Lower leg skin (tissue), 4 donors: Measurements from ENCODE around the gene CFH. TPM values are rescaled to one million over a fixed set of nuclear protein-coding genes. Genes with fewer than 3 reads are reported as not detected.
"Not testable (repeated sequence)": the region's sequence is repeated elsewhere in the genome, so short reads cannot be mapped to it uniquely, and the experiment has no call there.

Source experiments
- DNase-seq, 2 donors: peaks; one replicate each; pipeline ENCODE4 v3.0.0-alpha.2; 2019; ENCODE audit warnings: low spot score in 2 of 2
- H3K4me3 ChIP-seq: fragments of 200-600 bp; sonication (generic); 2 replicates; pipeline ENCODE4 v1.5.1; 2017; ENCODE audit warnings: mild to moderate bottlenecking, low read depth; ENCODE audit not compliant: poor library complexity, severe bottlenecking
- CTCF ChIP-seq, 3 donors: fragments of 450-650 bp; IDR thresholded peaks; one replicate each; pipeline ENCODE4 v1.5.1; 2016; ENCODE audit warnings: antibody characterized with exemption in 3 of 3, mild to moderate bottlenecking in 3 of 3, moderate library complexity in 2 of 3
- POLR2A ChIP-seq, 2 donors: fragments of 450-650 bp; IDR thresholded peaks; one replicate each; pipeline ENCODE4 v1.6.1; 2016 to 2017; ENCODE audit warnings: antibody characterized with exemption in 2 of 2, mild to moderate bottlenecking in 1 of 2, moderate library complexity in 1 of 2
- WGBS, 2 donors: methylation state at CpG; one replicate each; pipeline ENCODE4 v1.1.5; 2018; 5-methylcytosine and 5-hydroxymethylcytosine counted together
- intact Hi-C: fragments of 100-400 bp; cut with DNase I; formaldehyde crosslinking; loops from one replicate; pipeline ENCODE4 v1.15.0; 2023; ENCODE audit warnings: low total_unique reads
- total RNA-seq, 4 donors: library from RNA; depleted of rRNA; stranded (reverse); fragments of >200 nt; gene quantifications; one replicate each; pipeline ENCODE4 v1.1.0, GENCODE V29; 2016

The CFH gene
- total RNA-seq, 4 donors from 2014 or later: 40.8 to 115 (median 56.6) TPM

- WGBS, 2 donors: 90% methylated on average over 4 of the region's 4 CpGs
Measured at GRCh38 chr1:196684476-196684875, 32.6 kb downstream of the CFH start.

GRCh38 chr1:196685506-196685905 lies 33.7 kb downstream of the CFH start:
- WGBS, 2 donors: 89 to 100% methylated on average over 1 of the region's 1 CpG
- no peak overlapping the region for H3K4me3 ChIP-seq
- TF ChIP-seq POLR2A (IDR thresholded peaks at IDR 0.05): no peak
- no peak for TF ChIP-seq CTCF (IDR thresholded peaks at IDR 0.05)
- intact Hi-C loops: no loop called here
- DNase-seq: no peak

More at GRCh38 chr1:196684476-196684875, 32.6 kb downstream of the CFH start:
- intact Hi-C loops: no loop called here
- DNase-seq: no peak
- TF ChIP-seq CTCF (IDR thresholded peaks at IDR 0.05) (no peak), POLR2A (IDR thresholded peaks at IDR 0.05) (no peak)
- no peak overlapping the region for H3K4me3 ChIP-seq

- TF ChIP-seq POLR2A (IDR thresholded peaks at IDR 0.05) (no peak), CTCF (IDR thresholded peaks at IDR 0.05) (no peak)
- H3K4me3 ChIP-seq: no peak overlapping the region
- 95 to 97% methylated on average over 3 of the region's 3 CpGs for WGBS, 2 donors
- DNase-seq: no peak
- intact Hi-C loops: no loop called here
Measured at GRCh38 chr1:196689001-196689400, 37.2 kb downstream of the CFH start.

- no peak for DNase-seq
- no peak overlapping the region for H3K4me3 ChIP-seq
- TF ChIP-seq POLR2A (IDR thresholded peaks at IDR 0.05) (no peak), CTCF (IDR thresholded peaks at IDR 0.05) (no peak)
- intact Hi-C loops: no loop called here
- 55 to 63% methylated on average over 5 of the region's 5 CpGs for WGBS, 2 donors
Measured at GRCh38 chr1:196690582-196690981, 38.7 kb downstream of the CFH start.

GRCh38 chr1:196698993-196699392 lies 47.1 kb downstream of the CFH start:
- WGBS, 2 donors: 96 to 98% methylated on average over 2 of the region's 2 CpGs
- no peak overlapping the region for H3K4me3 ChIP-seq
- intact Hi-C loops: no loop called here
- no peak for DNase-seq
- TF ChIP-seq POLR2A (IDR thresholded peaks at IDR 0.05) (no peak), CTCF (IDR thresholded peaks at IDR 0.05) (no peak)

GRCh38 chr1:196701144-196701543 lies 49.3 kb downstream of the CFH start:
- no peak for TF ChIP-seq POLR2A (IDR thresholded peaks at IDR 0.05)
- no peak for TF ChIP-seq CTCF (IDR thresholded peaks at IDR 0.05)
- H3K4me3 ChIP-seq: no peak overlapping the region
- intact Hi-C loops: no loop called here
- WGBS, 2 donors: 83 to 100% methylated on average over 1 of the region's 1 CpG
- no peak for DNase-seq

- H3K4me3 ChIP-seq, DNase-seq, intact Hi-C loops: not testable (repeated sequence)
- 78 to 83% methylated on average over 2 of the region's 2 CpGs for WGBS, 2 donors
Measured at GRCh38 chr1:196709892-196710291, 58.0 kb downstream of the CFH start.
